GM23338 (cell line): ENCODE measurements around the gene COPZ1. TPM values are rescaled to one million over a fixed set of nuclear protein-coding genes. Genes with fewer than 3 reads are reported as not detected.

Experiments used
- ATAC-seq: fragments of 200-7000 bp; cut with Tn5 transposase; 3 replicates; pipeline ENCODE4 v1.9.1; 2020
- DNase-seq: peaks from one replicate; pipeline ENCODE4 v3.0.0-alpha.2; 2015; ENCODE audit warnings: low spot score
- H2AFZ ChIP-seq: fragments of 200-600 bp; sonication (generic); 2 replicates; pipeline ENCODE4 v1.8.0; 2016; ENCODE audit warnings: antibody characterized with exemption, mild to moderate bottlenecking, moderate library complexity
- H3F3A ChIP-seq: fragments of 200-600 bp; sonication (generic); replicated peaks from 2 replicates; pipeline ENCODE4 v1.8.0; 2017; ENCODE audit warnings: antibody characterized with exemption, mixed run types, low read depth
- H3K27ac ChIP-seq: fragments of 200-600 bp; sonication (generic); 2 replicates; pipeline ENCODE4 v1.6.1; 2016; ENCODE audit warnings: low read depth
- H3K27me3 ChIP-seq: fragments of 200-600 bp; sonication (generic); 2 replicates; pipeline ENCODE4 v1.8.0; 2016; ENCODE audit warnings: mild to moderate bottlenecking, mixed run types, moderate library complexity; ENCODE audit not compliant: insufficient read depth
- H3K36me3 ChIP-seq: fragments of 200-600 bp; sonication (generic); 2 replicates; pipeline ENCODE4 v1.8.0; 2016; ENCODE audit warnings: mild to moderate bottlenecking; ENCODE audit not compliant: insufficient read depth
- H3K4me1 ChIP-seq: fragments of 200-600 bp; sonication (generic); 2 replicates; pipeline ENCODE4 v1.8.0; 2016; ENCODE audit warnings: mild to moderate bottlenecking, moderate library complexity; ENCODE audit not compliant: insufficient read depth
- H3K4me2 ChIP-seq: fragments of 200-600 bp; sonication (generic); 2 replicates; pipeline ENCODE4 v1.7.1; 2017; ENCODE audit warnings: mixed run types
- H3K4me3 ChIP-seq: fragments of 200-600 bp; sonication (generic); 2 replicates; pipeline ENCODE4 v1.6.1; 2016; ENCODE audit warnings: mixed run types
- H3K79me2 ChIP-seq: fragments of 200-600 bp; sonication (generic); replicated peaks from 2 replicates; pipeline ENCODE4 v1.8.0; 2017; ENCODE audit warnings: mild to moderate bottlenecking; ENCODE audit not compliant: insufficient read depth
- H3K9me2 ChIP-seq: fragments of 200-600 bp; sonication (generic); 2 replicates; pipeline ENCODE4 v1.8.0; 2017; ENCODE audit not compliant: insufficient read depth
- H4K20me1 ChIP-seq: fragments of 200-600 bp; sonication (generic); replicated peaks from 2 replicates; pipeline ENCODE4 v1.8.0; 2017; ENCODE audit warnings: mild to moderate bottlenecking; ENCODE audit not compliant: insufficient read depth
- H3K27ac Mint-ChIP-seq: 2 replicates; pipeline ENCODE4 v1.8.0; 2020; ENCODE audit warnings: inconsistent platforms, mild to moderate bottlenecking, moderate library complexity, mixed read lengths
- H3K27me3 Mint-ChIP-seq: 3 replicates; pipeline ENCODE4 v1.8.0; 2022; ENCODE audit warnings: low read depth, mild to moderate bottlenecking, moderate library complexity, mixed read lengths, inconsistent platforms; ENCODE audit not compliant: insufficient read depth, poor library complexity
- H3K36me3 Mint-ChIP-seq: 3 replicates; pipeline ENCODE4 v1.8.0; 2021; ENCODE audit warnings: low read depth, mild to moderate bottlenecking, inconsistent platforms, moderate library complexity, mixed read lengths
- H3K4me1 Mint-ChIP-seq: 3 replicates; pipeline ENCODE4 v1.8.0; 2020; ENCODE audit warnings: mild to moderate bottlenecking, inconsistent platforms, mixed read lengths
- H3K4me3 Mint-ChIP-seq: 3 replicates; pipeline ENCODE4 v1.8.0; 2021; ENCODE audit warnings: moderate library complexity, mild to moderate bottlenecking, inconsistent platforms, mixed read lengths
- H3K9me3 Mint-ChIP-seq: 3 replicates; pipeline ENCODE4 v1.8.0; 2020; ENCODE audit warnings: moderate library complexity, mild to moderate bottlenecking, inconsistent platforms, mixed read lengths
- CREB1 ChIP-seq: fragments of 250-450 bp; sonication (Bioruptor Pico); IDR thresholded peaks from 2 replicates; pipeline ENCODE4 v1.5.0; 2020; ENCODE audit warnings: low read depth, mild to moderate bottlenecking, moderate library complexity
- EZH2phosphoT487 ChIP-seq: fragments of 200-600 bp; sonication (generic); IDR thresholded peaks from one replicate; pipeline ENCODE4 v1.8.1; 2018; ENCODE audit warnings: antibody characterized with exemption; ENCODE audit not compliant: unreplicated experiment
- JUNB ChIP-seq: IDR thresholded peaks from one replicate; pipeline ENCODE4 v1.6.1; 2016; ENCODE audit warnings: antibody characterized with exemption; ENCODE audit not compliant: unreplicated experiment
- NANOG ChIP-seq: IDR thresholded peaks from 2 replicates; pipeline ENCODE4 v1.6.1; 2016; ENCODE audit warnings: antibody characterized with exemption, borderline replicate concordance
- POLR2AphosphoS5 ChIP-seq: IDR thresholded peaks from 2 replicates; pipeline ENCODE4 v1.6.1; 2016; ENCODE audit warnings: antibody characterized with exemption, low read depth
- ZNF331 ChIP-seq: fragments of 250-450 bp; sonication (Bioruptor Pico); IDR thresholded peaks from 2 replicates; pipeline ENCODE4 v1.5.0; 2020; ENCODE audit warnings: low read depth, mild to moderate bottlenecking, moderate library complexity
- polyA plus RNA-seq: library from polyadenylated mRNA; unstranded; fragments of >200 nt; fragmentation: Nextera tagmentation; extraction: Ambion mirVana; gene quantifications from 2 replicates; pipeline ENCODE4 v1.2.1, GENCODE V29; 2016
- total RNA-seq: library from RNA; depleted of rRNA; stranded (reverse); fragments of >200 nt; shearing (Covaris generic); gene quantifications from 2 replicates; pipeline ENCODE4 v1.2.3, GENCODE V29; 2014
- TF ChIP-seq, protein P1 (sequence below): fragments of 250-450 bp; sonication (Bioruptor Pico); IDR thresholded peaks from 2 replicates; pipeline ENCODE4 v1.5.0; 2020; ENCODE audit warnings: mild to moderate bottlenecking, moderate library complexity
- TF ChIP-seq, protein P2 (sequence below): IDR thresholded peaks from 2 replicates; pipeline ENCODE4 v1.6.1; 2016; ENCODE audit warnings: antibody characterized with exemption
- TF ChIP-seq, protein P3 (sequence below): IDR thresholded peaks from one replicate; pipeline ENCODE4 v1.6.1; 2018; ENCODE audit warnings: antibody characterized with exemption; ENCODE audit not compliant: unreplicated experiment

The COPZ1 gene
- total and polyA plus RNA-seq, 2 experiments from 2014 or later: 79.9 to 91.2 TPM

DNA sequence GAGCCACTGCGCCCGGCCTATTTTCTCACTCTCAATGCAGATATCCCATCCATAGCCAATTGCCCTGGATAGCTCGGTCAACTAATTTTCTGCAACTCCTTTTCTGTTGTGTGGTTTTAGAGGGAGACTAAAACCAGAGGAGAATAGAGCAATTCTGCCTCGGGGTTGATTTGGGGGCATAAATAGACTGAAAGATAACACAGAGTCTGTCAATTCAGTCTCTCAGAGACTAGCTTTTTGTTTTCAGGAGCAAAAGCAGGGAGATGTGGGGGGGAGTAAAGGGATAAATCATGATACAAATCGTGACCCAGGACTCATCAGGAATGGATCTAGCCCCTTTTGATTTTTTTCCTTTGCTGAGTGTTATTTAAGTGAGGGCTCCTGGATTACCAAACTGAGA, 6.5 kb downstream of the COPZ1 start:
- Histone ChIP-seq H3K4me3 (no peak overlapping the region), H4K20me1 (peaks cover 4% of the 10 kb centered on the region; the same call in 1 of the 2 replicates), H3K36me3 (no peaks in the 10 kb centered on the region), H3K27me3 (no peaks in the 10 kb centered on the region), H3K4me1 (peaks cover 30% of the 10 kb centered on the region), H3K79me2 (peaks cover 12% of the 10 kb centered on the region), H3K4me2 (no peak overlapping the region), H2AFZ (no peak overlapping the region), H3K9me2 (no peaks in the 10 kb centered on the region), H3F3A (peaks cover 15% of the 10 kb centered on the region), H3K27ac (no peak overlapping the region)
- Mint-ChIP-seq H3K27me3 (peaks cover 4% of the 10 kb centered on the region), H3K4me1 (peaks cover 26% of the 10 kb centered on the region), H3K4me3 (no peak overlapping the region), H3K36me3 (no peaks in the 10 kb centered on the region), H3K27ac (no peak overlapping the region), H3K9me3 (no peaks in the 10 kb centered on the region)
- ATAC-seq: no peak
- no peak for DNase-seq
- TF ChIP-seq POLR2AphosphoS5: no peak
- TF ChIP-seq, protein P1, sequence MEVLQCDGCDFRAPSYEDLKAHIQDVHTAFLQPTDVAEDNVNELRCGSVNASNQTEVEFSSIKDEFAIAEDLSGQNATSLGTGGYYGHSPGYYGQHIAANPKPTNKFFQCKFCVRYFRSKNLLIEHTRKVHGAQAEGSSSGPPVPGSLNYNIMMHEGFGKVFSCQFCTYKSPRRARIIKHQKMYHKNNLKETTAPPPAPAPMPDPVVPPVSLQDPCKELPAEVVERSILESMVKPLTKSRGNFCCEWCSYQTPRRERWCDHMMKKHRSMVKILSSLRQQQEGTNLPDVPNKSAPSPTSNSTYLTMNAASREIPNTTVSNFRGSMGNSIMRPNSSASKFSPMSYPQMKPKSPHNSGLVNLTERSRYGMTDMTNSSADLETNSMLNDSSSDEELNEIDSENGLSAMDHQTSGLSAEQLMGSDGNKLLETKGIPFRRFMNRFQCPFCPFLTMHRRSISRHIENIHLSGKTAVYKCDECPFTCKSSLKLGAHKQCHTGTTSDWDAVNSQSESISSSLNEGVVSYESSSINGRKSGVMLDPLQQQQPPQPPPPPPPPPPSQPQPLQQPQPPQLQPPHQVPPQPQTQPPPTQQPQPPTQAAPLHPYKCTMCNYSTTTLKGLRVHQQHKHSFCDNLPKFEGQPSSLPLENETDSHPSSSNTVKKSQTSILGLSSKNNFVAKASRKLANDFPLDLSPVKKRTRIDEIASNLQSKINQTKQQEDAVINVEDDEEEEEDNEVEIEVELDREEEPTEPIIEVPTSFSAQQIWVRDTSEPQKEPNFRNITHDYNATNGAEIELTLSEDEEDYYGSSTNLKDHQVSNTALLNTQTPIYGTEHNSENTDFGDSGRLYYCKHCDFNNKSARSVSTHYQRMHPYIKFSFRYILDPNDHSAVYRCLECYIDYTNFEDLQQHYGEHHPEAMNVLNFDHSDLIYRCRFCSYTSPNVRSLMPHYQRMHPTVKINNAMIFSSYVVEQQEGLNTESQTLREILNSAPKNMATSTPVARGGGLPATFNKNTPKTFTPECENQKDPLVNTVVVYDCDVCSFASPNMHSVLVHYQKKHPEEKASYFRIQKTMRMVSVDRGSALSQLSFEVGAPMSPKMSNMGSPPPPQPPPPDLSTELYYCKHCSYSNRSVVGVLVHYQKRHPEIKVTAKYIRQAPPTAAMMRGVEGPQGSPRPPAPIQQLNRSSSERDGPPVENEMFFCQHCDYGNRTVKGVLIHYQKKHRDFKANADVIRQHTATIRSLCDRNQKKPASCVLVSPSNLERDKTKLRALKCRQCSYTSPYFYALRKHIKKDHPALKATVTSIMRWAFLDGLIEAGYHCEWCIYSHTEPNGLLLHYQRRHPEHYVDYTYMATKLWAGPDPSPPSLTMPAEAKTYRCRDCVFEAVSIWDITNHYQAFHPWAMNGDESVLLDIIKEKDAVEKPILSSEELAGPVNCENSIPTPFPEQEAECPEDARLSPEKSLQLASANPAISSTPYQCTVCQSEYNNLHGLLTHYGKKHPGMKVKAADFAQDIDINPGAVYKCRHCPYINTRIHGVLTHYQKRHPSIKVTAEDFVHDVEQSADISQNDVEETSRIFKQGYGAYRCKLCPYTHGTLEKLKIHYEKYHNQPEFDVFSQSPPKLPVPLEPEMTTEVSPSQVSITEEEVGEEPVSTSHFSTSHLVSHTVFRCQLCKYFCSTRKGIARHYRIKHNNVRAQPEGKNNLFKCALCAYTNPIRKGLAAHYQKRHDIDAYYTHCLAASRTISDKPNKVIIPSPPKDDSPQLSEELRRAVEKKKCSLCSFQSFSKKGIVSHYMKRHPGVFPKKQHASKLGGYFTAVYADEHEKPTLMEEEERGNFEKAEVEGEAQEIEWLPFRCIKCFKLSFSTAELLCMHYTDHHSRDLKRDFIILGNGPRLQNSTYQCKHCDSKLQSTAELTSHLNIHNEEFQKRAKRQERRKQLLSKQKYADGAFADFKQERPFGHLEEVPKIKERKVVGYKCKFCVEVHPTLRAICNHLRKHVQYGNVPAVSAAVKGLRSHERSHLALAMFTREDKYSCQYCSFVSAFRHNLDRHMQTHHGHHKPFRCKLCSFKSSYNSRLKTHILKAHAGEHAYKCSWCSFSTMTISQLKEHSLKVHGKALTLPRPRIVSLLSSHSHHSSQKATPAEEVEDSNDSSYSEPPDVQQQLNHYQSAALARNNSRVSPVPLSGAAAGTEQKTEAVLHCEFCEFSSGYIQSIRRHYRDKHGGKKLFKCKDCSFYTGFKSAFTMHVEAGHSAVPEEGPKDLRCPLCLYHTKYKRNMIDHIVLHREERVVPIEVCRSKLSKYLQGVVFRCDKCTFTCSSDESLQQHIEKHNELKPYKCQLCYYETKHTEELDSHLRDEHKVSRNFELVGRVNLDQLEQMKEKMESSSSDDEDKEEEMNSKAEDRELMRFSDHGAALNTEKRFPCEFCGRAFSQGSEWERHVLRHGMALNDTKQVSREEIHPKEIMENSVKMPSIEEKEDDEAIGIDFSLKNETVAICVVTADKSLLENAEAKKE (CRISPR knock-in tag): no peak
- no peak for TF ChIP-seq JUNB

DNA sequence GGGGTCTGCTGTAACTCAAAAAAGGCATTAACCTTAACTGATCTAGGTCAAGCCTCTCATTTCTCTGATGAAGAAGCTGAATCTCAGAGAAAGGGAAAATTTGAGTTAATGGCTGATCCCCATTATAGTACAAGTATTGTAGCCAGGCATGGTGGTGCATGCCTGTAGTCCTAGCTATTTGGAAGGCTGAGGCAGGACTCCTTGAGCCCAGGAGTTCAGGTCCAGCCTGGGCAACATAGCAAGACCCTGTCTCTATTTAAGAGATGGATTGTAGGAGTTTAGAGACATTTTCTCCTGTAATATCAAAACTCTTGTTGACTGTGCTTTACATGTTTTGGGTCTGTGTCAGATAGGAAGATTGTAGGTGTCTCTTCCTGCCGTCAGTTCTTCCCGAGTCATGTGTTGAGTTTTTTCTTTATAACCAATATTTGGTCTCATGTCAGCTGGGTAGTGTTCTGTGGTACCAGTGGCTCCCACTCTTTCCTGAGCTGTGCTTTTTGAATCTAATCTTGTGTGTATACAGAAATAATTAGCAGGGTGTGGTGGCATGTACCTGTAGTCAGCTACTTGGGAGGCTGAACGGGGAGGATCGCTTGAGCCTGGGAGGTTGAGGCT, 8.6 kb downstream of the COPZ1 start:
- Mint-ChIP-seq H3K9me3 (no peaks in the 10 kb centered on the region), H3K4me3 (no peak overlapping the region), H3K4me1 (peaks cover 24% of the 10 kb centered on the region), H3K36me3 (no peaks in the 10 kb centered on the region), H3K27ac (no peak overlapping the region), H3K27me3 (peaks cover 4% of the 10 kb centered on the region)
- no peak overlapping the region for H3K4me2 ChIP-seq
- peaks cover 19% of the 10 kb centered on the region for H3F3A ChIP-seq
- peaks cover 22% of the 10 kb centered on the region for H3K79me2 ChIP-seq
- H3K9me2 ChIP-seq: no peaks in the 10 kb centered on the region
- no peak overlapping the region for H2AFZ ChIP-seq
- H3K4me3 ChIP-seq: no peak overlapping the region
- DNase-seq: no peak
- peaks cover 8% of the 10 kb centered on the region for H4K20me1 ChIP-seq
- ATAC-seq: no peak
- H3K27ac ChIP-seq: no peak overlapping the region
- peaks cover 34% of the 10 kb centered on the region for H3K4me1 ChIP-seq
- H3K27me3 ChIP-seq: no peaks in the 10 kb centered on the region
- H3K36me3 ChIP-seq: no peaks in the 10 kb centered on the region
- no peak for TF ChIP-seq POLR2AphosphoS5
- TF ChIP-seq JUNB: no peak
- TF ChIP-seq, protein P2, sequence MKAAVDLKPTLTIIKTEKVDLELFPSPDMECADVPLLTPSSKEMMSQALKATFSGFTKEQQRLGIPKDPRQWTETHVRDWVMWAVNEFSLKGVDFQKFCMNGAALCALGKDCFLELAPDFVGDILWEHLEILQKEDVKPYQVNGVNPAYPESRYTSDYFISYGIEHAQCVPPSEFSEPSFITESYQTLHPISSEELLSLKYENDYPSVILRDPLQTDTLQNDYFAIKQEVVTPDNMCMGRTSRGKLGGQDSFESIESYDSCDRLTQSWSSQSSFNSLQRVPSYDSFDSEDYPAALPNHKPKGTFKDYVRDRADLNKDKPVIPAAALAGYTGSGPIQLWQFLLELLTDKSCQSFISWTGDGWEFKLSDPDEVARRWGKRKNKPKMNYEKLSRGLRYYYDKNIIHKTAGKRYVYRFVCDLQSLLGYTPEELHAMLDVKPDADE: no peak
- TF ChIP-seq ZNF331 (CRISPR knock-in tag): no peak
- TF ChIP-seq CREB1 (CRISPR knock-in tag): no peak
- TF ChIP-seq EZH2phosphoT487: no peak
- TF ChIP-seq, protein P3, sequence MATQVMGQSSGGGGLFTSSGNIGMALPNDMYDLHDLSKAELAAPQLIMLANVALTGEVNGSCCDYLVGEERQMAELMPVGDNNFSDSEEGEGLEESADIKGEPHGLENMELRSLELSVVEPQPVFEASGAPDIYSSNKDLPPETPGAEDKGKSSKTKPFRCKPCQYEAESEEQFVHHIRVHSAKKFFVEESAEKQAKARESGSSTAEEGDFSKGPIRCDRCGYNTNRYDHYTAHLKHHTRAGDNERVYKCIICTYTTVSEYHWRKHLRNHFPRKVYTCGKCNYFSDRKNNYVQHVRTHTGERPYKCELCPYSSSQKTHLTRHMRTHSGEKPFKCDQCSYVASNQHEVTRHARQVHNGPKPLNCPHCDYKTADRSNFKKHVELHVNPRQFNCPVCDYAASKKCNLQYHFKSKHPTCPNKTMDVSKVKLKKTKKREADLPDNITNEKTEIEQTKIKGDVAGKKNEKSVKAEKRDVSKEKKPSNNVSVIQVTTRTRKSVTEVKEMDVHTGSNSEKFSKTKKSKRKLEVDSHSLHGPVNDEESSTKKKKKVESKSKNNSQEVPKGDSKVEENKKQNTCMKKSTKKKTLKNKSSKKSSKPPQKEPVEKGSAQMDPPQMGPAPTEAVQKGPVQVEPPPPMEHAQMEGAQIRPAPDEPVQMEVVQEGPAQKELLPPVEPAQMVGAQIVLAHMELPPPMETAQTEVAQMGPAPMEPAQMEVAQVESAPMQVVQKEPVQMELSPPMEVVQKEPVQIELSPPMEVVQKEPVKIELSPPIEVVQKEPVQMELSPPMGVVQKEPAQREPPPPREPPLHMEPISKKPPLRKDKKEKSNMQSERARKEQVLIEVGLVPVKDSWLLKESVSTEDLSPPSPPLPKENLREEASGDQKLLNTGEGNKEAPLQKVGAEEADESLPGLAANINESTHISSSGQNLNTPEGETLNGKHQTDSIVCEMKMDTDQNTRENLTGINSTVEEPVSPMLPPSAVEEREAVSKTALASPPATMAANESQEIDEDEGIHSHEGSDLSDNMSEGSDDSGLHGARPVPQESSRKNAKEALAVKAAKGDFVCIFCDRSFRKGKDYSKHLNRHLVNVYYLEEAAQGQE: no peak
- no peak for TF ChIP-seq NANOG
